ENCODE measurements around the gene SPOCK1.

SPOCK1 gene

DNA sequence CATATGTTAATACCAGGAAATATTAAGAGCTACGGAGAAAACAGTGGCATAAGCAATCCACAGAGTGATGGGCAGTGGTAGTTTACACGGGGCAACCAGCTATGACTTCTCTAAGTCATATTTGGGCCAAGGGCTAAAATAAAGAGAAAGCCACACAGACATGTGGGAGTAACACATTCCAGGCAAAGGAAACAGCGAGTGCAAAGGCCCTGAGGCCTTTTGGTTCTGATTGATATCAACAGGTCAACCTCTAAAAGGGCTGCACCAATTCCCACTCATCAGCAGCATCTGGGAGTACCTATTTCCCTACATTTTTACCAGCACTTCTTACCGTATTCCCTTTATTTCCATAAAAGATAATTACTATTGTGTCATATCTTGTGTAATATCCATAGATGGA lies 173.4 kb downstream of the SPOCK1 start:
- DNase-seq: no peak

GRCh38 chr5:137320056-137321045 lies 178.8 kb downstream of the SPOCK1 start:
- DNase-seq: peak; percentile 63 to 72 (median 68)

- no peak for DNase-seq
Measured at GRCh38 chr5:137318027-137318426, 181.1 kb downstream of the SPOCK1 start.

DNA sequence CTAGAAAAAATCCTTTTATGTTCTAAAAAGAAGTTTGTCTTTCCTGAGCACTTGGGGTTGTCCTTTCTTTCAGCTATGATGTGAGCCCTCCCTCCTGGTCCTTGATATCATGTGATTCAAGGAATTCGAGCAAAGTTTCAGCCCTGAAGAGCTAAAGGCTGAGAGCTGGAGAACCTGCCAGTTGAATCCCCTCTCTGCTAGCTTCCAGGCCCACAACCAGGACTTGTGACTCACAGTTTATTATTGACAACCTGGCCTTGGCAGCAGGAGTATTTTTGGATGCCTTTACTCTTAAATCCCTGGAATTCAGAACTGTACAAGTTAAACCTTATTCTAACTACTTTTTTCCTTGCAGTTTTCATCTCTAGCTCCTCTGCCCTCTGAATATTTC lies 182.8 kb downstream of the SPOCK1 start:
- DNase-seq: no peak

GRCh38 chr5:137315534-137316345 lies 183.4 kb downstream of the SPOCK1 start:
- DNase-seq: no peak

- no peak for DNase-seq
Measured at GRCh38 chr5:137315109-137315508, 184.0 kb downstream of the SPOCK1 start.

DNA sequence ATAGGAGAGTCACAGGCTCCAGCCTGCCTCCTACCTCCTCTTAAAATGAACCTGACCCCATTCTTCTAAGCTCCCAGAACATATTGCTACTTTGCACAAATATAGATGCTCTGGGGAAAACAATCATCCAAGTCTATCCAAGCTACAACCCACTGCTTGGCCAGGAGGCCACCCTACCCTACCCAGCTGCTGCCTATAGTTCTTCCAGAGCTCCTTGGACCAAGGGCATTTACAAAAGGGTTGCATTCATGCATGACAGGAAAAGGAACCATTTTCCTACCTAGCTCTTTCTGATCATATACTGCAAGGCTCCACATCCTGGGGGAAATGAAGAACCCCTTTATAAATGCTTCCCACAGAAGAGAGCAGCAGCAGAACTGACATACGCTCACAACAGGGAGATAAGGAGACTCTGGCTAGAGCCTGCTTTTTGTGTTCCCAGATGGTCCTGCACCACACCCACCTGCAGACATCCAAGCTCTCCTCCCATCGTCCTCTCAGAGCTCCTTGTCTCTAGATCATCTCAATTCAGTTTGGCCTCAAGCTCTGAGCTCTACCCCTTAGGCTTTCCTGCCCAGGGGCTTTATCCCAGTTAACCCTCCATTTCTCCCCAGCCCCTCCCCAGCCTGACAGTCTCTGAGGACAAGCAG lies 185.5 kb downstream of the SPOCK1 start:
- no peak for DNase-seq

DNA sequence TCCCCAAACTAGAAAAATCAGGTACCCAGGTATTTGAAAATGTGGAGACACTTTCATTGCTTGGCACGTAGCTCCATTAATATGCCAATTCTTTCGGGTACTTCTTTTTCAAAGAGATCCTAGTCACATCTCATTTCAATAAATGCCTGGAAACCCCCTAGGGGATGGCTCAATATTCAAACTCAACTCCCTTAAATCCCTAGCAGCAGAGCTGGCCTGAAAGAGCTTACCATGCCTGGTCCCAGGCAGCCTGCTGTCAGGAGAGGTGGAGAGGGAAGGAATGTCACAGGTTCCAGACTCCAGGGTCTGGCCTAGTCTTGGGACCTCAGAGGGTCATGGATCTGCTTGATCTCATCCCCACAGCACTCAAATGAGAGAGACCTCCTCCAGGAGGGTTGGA lies 187.1 kb downstream of the SPOCK1 start:
- DNase-seq: no peak

GRCh38 chr5:137310051-137310730 lies 188.9 kb downstream of the SPOCK1 start:
- DNase-seq: no peak

GRCh38 chr5:137309290-137309689 lies 189.8 kb downstream of the SPOCK1 start:
- no peak for DNase-seq

DNA sequence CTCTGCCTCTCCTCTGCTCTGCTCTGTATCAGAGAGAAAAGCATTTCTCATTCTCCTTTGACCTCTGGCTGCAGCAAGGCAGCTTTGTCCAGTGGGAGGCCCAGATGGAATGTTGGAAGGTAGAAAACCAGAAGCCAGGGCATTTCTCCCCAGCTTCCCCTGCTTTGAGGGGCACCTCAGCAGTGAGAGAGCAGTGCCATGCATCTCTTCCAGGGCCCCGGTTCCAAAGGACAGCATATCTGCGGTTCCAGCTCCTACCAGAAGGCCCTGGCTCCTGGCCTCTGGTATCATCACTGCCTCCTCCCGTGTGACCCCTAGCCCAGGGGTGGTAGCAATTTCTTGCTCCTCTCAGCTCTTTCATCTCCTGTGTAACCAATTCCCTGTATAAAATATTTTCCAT lies 190.8 kb downstream of the SPOCK1 start:
- no peak for DNase-seq

DNA sequence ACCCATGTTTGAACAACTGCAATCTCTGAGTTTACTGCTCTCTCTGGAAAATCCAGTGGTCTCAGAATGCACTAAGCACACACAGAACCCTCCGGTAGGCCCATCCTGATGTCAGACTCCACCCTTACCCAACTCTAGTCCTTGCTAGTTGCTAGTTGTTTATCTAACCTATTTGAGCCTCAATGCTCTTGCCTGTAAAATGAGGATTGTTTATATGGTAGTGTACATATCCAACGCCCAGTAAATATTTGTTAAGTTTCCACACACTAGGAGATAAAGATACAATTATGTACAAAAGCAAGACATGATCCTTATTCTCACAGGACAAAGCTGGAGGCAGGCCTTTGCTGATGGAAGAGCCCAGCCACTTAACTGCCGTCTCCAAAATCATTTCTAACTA lies 192.2 kb downstream of the SPOCK1 start:
- no peak for DNase-seq

GRCh38 chr5:137305971-137306602 lies 193.0 kb downstream of the SPOCK1 start:
- peak in 1 of 4 experiments; percentile 3 for DNase-seq

DNA sequence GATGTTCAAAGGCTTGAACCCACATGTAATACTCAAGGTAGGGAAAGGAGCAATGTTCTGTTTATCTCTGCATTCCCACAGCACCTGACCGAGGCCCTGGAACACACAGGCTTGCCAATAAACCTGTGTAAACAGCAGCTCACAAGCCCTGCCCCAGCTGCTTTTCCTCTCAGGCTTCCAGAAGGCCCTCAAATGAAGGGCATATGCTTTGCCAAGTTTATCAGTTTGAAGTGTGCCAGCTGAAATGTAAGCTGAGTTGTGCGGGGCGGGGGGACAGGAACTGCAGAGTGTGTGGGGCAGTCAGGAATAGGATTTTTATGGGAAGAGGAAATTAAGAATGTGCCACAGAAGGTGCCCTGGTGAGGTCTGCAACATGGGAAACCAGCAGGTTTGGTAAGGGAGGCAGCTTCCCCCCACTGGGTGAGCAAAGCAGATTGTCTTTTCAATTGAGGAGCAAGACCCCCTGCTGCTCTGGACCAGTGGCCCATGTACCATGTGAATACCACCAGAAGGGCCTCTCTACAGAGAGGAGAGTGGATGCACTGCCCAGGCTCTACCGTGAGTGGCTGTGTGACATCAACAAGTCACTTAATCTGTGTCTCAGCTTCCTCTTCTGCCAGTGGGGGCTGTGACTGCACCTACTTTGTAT lies 194.8 kb downstream of the SPOCK1 start:
- DNase-seq: no peak

GRCh38 chr5:137303509-137303908 lies 195.6 kb downstream of the SPOCK1 start:
- no peak for DNase-seq

DNA sequence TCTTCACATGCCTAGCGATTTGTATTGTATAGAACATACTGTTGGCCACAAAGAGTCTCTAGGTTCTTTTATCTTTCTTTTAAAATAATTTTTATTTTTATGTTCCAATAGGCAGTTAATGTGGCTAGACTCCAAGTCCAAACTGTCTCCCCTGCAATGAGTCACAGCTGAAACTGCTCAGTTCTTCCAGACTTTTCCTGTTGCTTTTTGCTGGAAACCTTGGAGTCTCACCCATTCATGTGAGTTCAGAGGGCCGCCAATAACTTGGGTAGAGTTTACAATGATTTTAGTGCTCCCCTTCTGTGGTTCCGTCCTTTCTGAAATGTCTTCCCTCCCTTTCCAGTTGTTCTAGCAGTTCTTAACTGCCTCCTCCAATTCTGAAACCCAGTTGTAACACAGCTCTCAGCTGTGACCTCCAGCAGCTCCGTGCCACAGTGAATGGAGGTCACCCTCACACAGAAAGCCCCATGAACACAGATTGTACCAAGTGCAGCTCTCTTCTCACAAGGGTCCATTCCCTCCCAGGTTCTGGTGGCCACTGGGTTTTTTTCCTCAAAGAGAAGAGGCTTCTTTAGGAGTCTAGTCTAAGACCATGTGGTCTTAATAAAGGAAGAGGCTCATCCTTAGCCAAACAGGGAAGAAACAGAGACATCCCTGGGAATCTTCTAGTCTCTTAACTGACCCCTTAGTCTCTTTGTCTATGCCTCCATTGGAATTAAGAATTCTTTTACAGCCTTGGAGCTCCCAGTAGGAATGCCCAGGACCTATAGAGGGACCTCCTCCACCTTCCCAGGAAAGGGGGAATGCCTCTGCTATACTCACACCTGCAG lies 198.5 kb downstream of the SPOCK1 start:
- no peak for DNase-seq

GRCh38 chr5:137296213-137296781 lies 202.8 kb downstream of the SPOCK1 start:
- DNase-seq: no peak

DNA sequence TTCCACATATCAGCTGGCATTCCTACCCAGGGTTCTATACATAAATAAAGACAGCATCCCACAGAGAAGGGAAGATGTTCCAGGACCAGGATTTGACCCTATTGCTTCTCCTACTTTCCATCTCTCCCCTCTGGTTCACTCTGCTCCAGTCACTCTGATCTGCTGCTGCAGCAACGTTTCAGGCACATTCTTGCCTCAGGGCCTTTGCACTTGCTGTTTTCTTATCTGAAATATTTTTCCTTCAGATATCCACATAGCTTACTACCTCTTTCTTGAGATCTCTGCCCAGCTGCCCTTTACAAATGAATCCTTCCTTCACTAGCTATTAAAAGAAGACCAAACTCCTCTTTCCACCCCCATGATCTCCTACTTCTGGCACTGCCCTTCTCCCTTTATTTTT lies 204.5 kb downstream of the SPOCK1 start:
- no peak for DNase-seq

- no peak for DNase-seq
Measured at GRCh38 chr5:137292461-137293027, 206.6 kb downstream of the SPOCK1 start.

GRCh38 chr5:137291436-137291835 lies 207.7 kb downstream of the SPOCK1 start:
- DNase-seq: no peak

All from suppressor macrophage (primary cell).